SK-N-SH (cell line): ENCODE results near the gene FUNDC2.

ENCODE experiments used
- CTCF ChIP-seq: fragments of 200-600 bp; sonication (generic); IDR thresholded peaks from 2 replicates; pipeline ENCODE4 v1.6.1; 2017; ENCODE audit warnings: antibody characterized with exemption, mild to moderate bottlenecking, moderate library complexity
- EP300 ChIP-seq, 2 experiments: IDR thresholded peaks; 2 replicates each; pipeline versions ENCODE4 v1.4.0 to v1.6.1; 2012; ENCODE audit warnings: borderline replicate concordance in 1 of 2, low read depth in 1 of 2, low read length in 1 of 2
- EZH2phosphoT487 ChIP-seq: fragments of 200-600 bp; sonication (generic); IDR thresholded peaks from 2 replicates; pipeline ENCODE4 v1.6.1; 2017; ENCODE audit warnings: low read depth, mixed run types, mild to moderate bottlenecking, antibody characterized with exemption, moderate library complexity, borderline replicate concordance
- JUND ChIP-seq: IDR thresholded peaks from 2 replicates; pipeline ENCODE4 v1.4.0; 2012
- POLR2AphosphoS5 ChIP-seq: IDR thresholded peaks from 2 replicates; pipeline ENCODE4 v1.6.1; 2012; ENCODE audit warnings: low read depth, low read length
- REST ChIP-seq: IDR thresholded peaks from 2 replicates; pipeline ENCODE4 v1.6.1; 2012; ENCODE audit warnings: mild to moderate bottlenecking, low read depth, low read length, moderate library complexity
- TCF12 ChIP-seq: IDR thresholded peaks from 2 replicates; pipeline ENCODE4 v1.4.0; 2012
- TEAD4 ChIP-seq: IDR thresholded peaks from 2 replicates; pipeline ENCODE4 v1.4.0; 2012; ENCODE audit warnings: mild to moderate bottlenecking, borderline replicate concordance; ENCODE audit not compliant: insufficient read depth

GRCh38 chrX:154981116-154981411 is 45.6 kb upstream of the FUNDC2 start:
- TF ChIP-seq TEAD4 (no peak), CTCF (no peak), POLR2AphosphoS5 (no peak), EZH2phosphoT487 (no peak), REST (no peak), JUND (no peak), EP300 (IDR thresholded peaks at IDR 0.05; ENCODE audit: borderline replicate concordance in 1 of 2, low read depth in 1 of 2, low read length in 1 of 2) (no peak), TCF12 (no peak)
